ENCODE results near the gene SRI.
A peak's percentile ranks its signal among the peaks of the same experiment; 100 is the strongest.

The SRI gene

GRCh38 chr7:88224601-88225275, 4.9 kb upstream of the SRI start:
- DNase-seq, result peak in 1 of 5 experiments; percentile 15

- DNase-seq, result no peak
These were observed 3.4 kb upstream of the SRI start for GRCh38 chr7:88223265-88223664.

GRCh38 chr7:88218836-88219605, 817 bp downstream of the SRI start:
- peak in 3 of 5 experiments; percentile 11 to 70 (median 45) for DNase-seq

GRCh38 chr7:88218429-88218745, 1.5 kb downstream of the SRI start:
- no peak for DNase-seq

GRCh38 chr7:88217675-88218428, 2.0 kb downstream of the SRI start:
- DNase-seq, result peak in 2 of 5 experiments; percentile 22 to 86

GRCh38 chr7:88216276-88216675, 3.6 kb downstream of the SRI start:
- no peak for DNase-seq

GRCh38 chr7:88215295-88215694, 4.5 kb downstream of the SRI start:
- no peak for DNase-seq

- no peak for DNase-seq
These were observed 5.4 kb downstream of the SRI start for GRCh38 chr7:88214456-88214855.

- DNase-seq, result no peak
These were observed 6.9 kb downstream of the SRI start for GRCh38 chr7:88212918-88213317.

- DNase-seq, result no peak
These were observed 11.3 kb downstream of the SRI start for GRCh38 chr7:88208521-88208920.

GRCh38 chr7:88206254-88206653, 13.6 kb downstream of the SRI start:
- no peak for DNase-seq

- no peak for DNase-seq
These were observed 14.7 kb downstream of the SRI start for GRCh38 chr7:88205179-88205578.

- DNase-seq, result no peak
These were observed 15.2 kb downstream of the SRI start for GRCh38 chr7:88204525-88205110.

- no peak for DNase-seq
These were observed 16.4 kb downstream of the SRI start for GRCh38 chr7:88203401-88203800.

GRCh38 chr7:88202799-88203198, 17.0 kb downstream of the SRI start:
- DNase-seq, result peak in 1 of 5 experiments; percentile 5

GRCh38 chr7:88202278-88202677, 17.6 kb downstream of the SRI start:
- peak in 1 of 5 experiments; percentile 11 for DNase-seq

GRCh38 chr7:88201305-88201704, 18.5 kb downstream of the SRI start:
- no peak for DNase-seq

- DNase-seq, result no peak
These were observed 19.0 kb downstream of the SRI start for GRCh38 chr7:88200789-88201188.

GRCh38 chr7:88200261-88200660, 19.6 kb downstream of the SRI start:
- DNase-seq, result no peak

GRCh38 chr7:88191911-88192310, 27.9 kb downstream of the SRI start:
- no peak for DNase-seq

GRCh38 chr7:88185650-88186049, 34.2 kb downstream of the SRI start:
- no peak for DNase-seq

- peak in 1 of 5 experiments; percentile 22 for DNase-seq
These were observed 35.0 kb downstream of the SRI start for GRCh38 chr7:88184848-88185304.

- DNase-seq, result no peak
These were observed 36.8 kb downstream of the SRI start for GRCh38 chr7:88183051-88183450.
